HCT116 (cell line): ENCODE data around the gene NUDT14. TPM values are rescaled to one million over a fixed set of nuclear protein-coding genes. Genes with fewer than 3 reads are reported as not detected.

Experiments
- ATAC-seq: fragments of 200-7000 bp; cut with Tn5 transposase; 2 replicates; pipeline ENCODE4 v1.9.1; 2020; ENCODE audit warnings: mild to moderate bottlenecking, moderate library complexity
- BruUV-seq: library from RNA; stranded (reverse); fragments of 400-500 nt; replicated peaks from 2 replicates; lab custom pipeline; 2021; lab: Mats Ljungman, UMichigan
- CTCF ChIA-PET: fragments of 300-600 bp; sonication (Branson Sonifier 250); formaldehyde crosslinking; loops from one replicate; lab custom pipeline; 2021; ENCODE audit warnings: antibody characterized with exemption; lab: Charles Lee
- POLR2A ChIA-PET: fragments of 300-600, 350-600 bp; sonication (Branson Sonifier 250); formaldehyde crosslinking; loops from one replicate; lab custom pipeline; 2021; ENCODE audit warnings: antibody characterized with exemption; lab: Charles Lee
- RAD21 ChIA-PET, 2 experiments: fragments of 300-600 bp; sonication (Branson Sonifier 250); formaldehyde crosslinking; loops; one replicate each; lab custom pipeline; 2023; ENCODE audit warnings: low total read pairs in 2 of 2; ENCODE audit not compliant: uncharacterized antibody in 2 of 2, unreplicated experiment in 2 of 2, low non-redundant PET in 1 of 2; lab: Charles Lee
- DNase-seq: peaks from one replicate; pipeline ENCODE4 v3.0.0-alpha.2; 2010; ENCODE audit warnings: low read depth, low spot score
- H2AFZ ChIP-seq: fragments of 200-600 bp; shearing (Covaris generic), sonication (generic); 2 replicates; pipeline ENCODE4 v1.6.1; 2017; ENCODE audit warnings: low read depth, mixed run types, mixed read lengths, antibody characterized with exemption, low read length; ENCODE audit not compliant: poor library complexity, severe bottlenecking
- H3K27ac ChIP-seq: 2 replicates; pipeline ENCODE4 v1.5.1; 2012; ENCODE audit warnings: low read depth, low read length
- H3K27me3 ChIP-seq: fragments of 200-600 bp; sonication (generic); 2 replicates; pipeline ENCODE4 v1.6.1; 2016; ENCODE audit warnings: mixed run types, low read length, mixed read lengths; ENCODE audit not compliant: insufficient read depth
- H3K36me3 ChIP-seq, 2 experiments: fragments of 200-500 bp in 1 of 2; fragments of 200-600 bp in 1 of 2; sonication (Bioruptor generic) in 1 of 2; sonication (generic) in 1 of 2; 2 replicates each; pipeline versions ENCODE4 v1.5.1 to v1.6.1; 2014 to 2016; ENCODE audit warnings: low read length in 2 of 2, inconsistent platforms in 1 of 2, mixed read lengths in 1 of 2, mixed run types in 1 of 2; ENCODE audit not compliant: insufficient read depth in 2 of 2, control insufficient read depth in 1 of 2
- H3K4me1 ChIP-seq, 2 experiments: fragments of 200-600 bp in 1 of 2; sonication (generic) in 1 of 2; 2 replicates each; pipeline versions ENCODE4 v1.5.1 to v1.6.1; 2012 to 2017; ENCODE audit warnings: low read length in 2 of 2, inconsistent platforms in 1 of 2, mild to moderate bottlenecking in 1 of 2, mixed read lengths in 1 of 2, mixed run types in 1 of 2, moderate library complexity in 1 of 2; ENCODE audit not compliant: insufficient read depth in 2 of 2, control insufficient read depth in 1 of 2
- H3K4me2 ChIP-seq: fragments of 200-600 bp; sonication (generic); 2 replicates; pipeline ENCODE4 v1.6.1; 2017; ENCODE audit warnings: mixed run types, low read length, mixed read lengths
- H3K4me3 ChIP-seq, 2 experiments: fragments of 200-600 bp in 1 of 2; sonication (generic) in 1 of 2; replicated peaks in 1 of 2; 2 replicates each; pipeline ENCODE4 v1.5.1; 2011 to 2016; ENCODE audit warnings: low read length in 2 of 2, control low read depth in 1 of 2, low read depth in 1 of 2, mild to moderate bottlenecking in 1 of 2, mixed read lengths in 1 of 2, mixed run types in 1 of 2
- H3K79me2 ChIP-seq: fragments of 200-600 bp; sonication (generic); 2 replicates; pipeline ENCODE4 v1.6.1; 2017; ENCODE audit warnings: mild to moderate bottlenecking, mixed run types, low read length, moderate library complexity, mixed read lengths; ENCODE audit not compliant: insufficient read depth
- H3K9ac ChIP-seq: fragments of 200-600 bp; sonication (generic); 2 replicates; pipeline ENCODE4 v1.6.1; 2016; ENCODE audit warnings: low read length, mixed read lengths
- H3K9me2 ChIP-seq: fragments of 200-600 bp; sonication (generic), shearing (Covaris generic); 2 replicates; pipeline ENCODE4 v1.6.1; 2017; ENCODE audit warnings: mixed run types, mild to moderate bottlenecking, moderate library complexity; ENCODE audit not compliant: insufficient read depth
- H3K9me3 ChIP-seq, 2 experiments: fragments of 200-500 bp in 1 of 2; fragments of 200-600 bp in 1 of 2; sonication (Bioruptor generic) in 1 of 2; sonication (generic) in 1 of 2; 2 replicates each; pipeline ENCODE4 v1.6.1; 2014 to 2017; ENCODE audit warnings: low read length in 2 of 2, mixed read lengths in 2 of 2, inconsistent platforms in 1 of 2, low read depth in 1 of 2, mild to moderate bottlenecking in 1 of 2, mixed run types in 1 of 2, moderate library complexity in 1 of 2; ENCODE audit not compliant: control insufficient read depth in 1 of 2, insufficient read depth in 1 of 2
- H4K20me1 ChIP-seq: fragments of 200-600 bp; sonication (generic), shearing (Covaris generic); 2 replicates; pipeline ENCODE4 v1.6.1; 2017; ENCODE audit warnings: mixed run types, mild to moderate bottlenecking, moderate library complexity; ENCODE audit not compliant: insufficient read depth
- ATF3 ChIP-seq: IDR thresholded peaks from 2 replicates; pipeline ENCODE4 v1.6.1; 2012
- CBX3 ChIP-seq: IDR thresholded peaks from 2 replicates; pipeline ENCODE4 v1.6.1; 2012; ENCODE audit warnings: low read depth
- CEBPB ChIP-seq: IDR thresholded peaks from 2 replicates; pipeline ENCODE4 v1.6.1; 2012; ENCODE audit warnings: low read depth
- EGR1 ChIP-seq: IDR thresholded peaks from 2 replicates; pipeline ENCODE4 v1.6.1; 2012; ENCODE audit warnings: low read depth
- ELF1 ChIP-seq: IDR thresholded peaks from 2 replicates; pipeline ENCODE4 v1.6.1; 2012; ENCODE audit warnings: low read depth, borderline replicate concordance
- EZH2 ChIP-seq: fragments of 200-600 bp; sonication (generic); IDR thresholded peaks from 2 replicates; pipeline ENCODE4 v1.6.1; 2017; ENCODE audit warnings: antibody characterized with exemption, mixed run types
- FOSL1 ChIP-seq: IDR thresholded peaks from 2 replicates; pipeline ENCODE4 v1.6.1; 2012; ENCODE audit warnings: low read depth
- JUND ChIP-seq: IDR thresholded peaks from 2 replicates; pipeline ENCODE4 v1.6.1; 2012
- MAX ChIP-seq: IDR thresholded peaks from 2 replicates; pipeline ENCODE4 v1.6.1; 2012
- POLR2A ChIP-seq: IDR thresholded peaks from 2 replicates; pipeline ENCODE4 v1.7.0; 2011; ENCODE audit warnings: borderline replicate concordance; ENCODE audit not compliant: insufficient read depth, insufficient read length; ENCODE audit errors: extremely low read depth
- POLR2AphosphoS5 ChIP-seq: IDR thresholded peaks from 2 replicates; pipeline ENCODE4 v1.6.1; 2011; ENCODE audit warnings: mild to moderate bottlenecking, low read depth, low read length, moderate library complexity
- RAD21 ChIP-seq: IDR thresholded peaks from 2 replicates; pipeline ENCODE4 v1.6.1; 2012; ENCODE audit warnings: low read depth, mild to moderate bottlenecking
- REST ChIP-seq: IDR thresholded peaks from 2 replicates; pipeline ENCODE4 v1.6.1; 2012; ENCODE audit warnings: low read depth
- SRF ChIP-seq: IDR thresholded peaks from 2 replicates; pipeline ENCODE4 v1.6.1; 2012; ENCODE audit warnings: low read depth
- TCF7L2 ChIP-seq: IDR thresholded peaks from 2 replicates; pipeline ENCODE4 v1.7.0; 2011; ENCODE audit warnings: borderline replicate concordance, inconsistent platforms; ENCODE audit not compliant: insufficient read depth, insufficient read length; ENCODE audit errors: extremely low read depth
- YY1 ChIP-seq: IDR thresholded peaks from 2 replicates; pipeline ENCODE4 v1.6.1; 2011; ENCODE audit warnings: low read length, low read depth, moderate library complexity, mild to moderate bottlenecking; ENCODE audit not compliant: insufficient replicate concordance; ENCODE audit errors: extremely low read depth
- ZFX ChIP-seq: fragments of 450-650 bp; IDR thresholded peaks from 2 replicates; pipeline ENCODE4 v1.6.1; 2017
- ZNF274 ChIP-seq: fragments of 200-500 bp; sonication (Bioruptor generic); IDR thresholded peaks from 2 replicates; pipeline ENCODE4 v1.6.1; 2014; ENCODE audit warnings: mild to moderate bottlenecking, low read depth, low read length, inconsistent platforms
- intact Hi-C: fragments of 100-400 bp; cut with micrococcal nuclease; formaldehyde crosslinking; loops from 2 replicates; pipeline ENCODE4 v1.10.0; 2022
- total RNA-seq: library from RNA; stranded (reverse); gene quantifications from one replicate; pipeline ENCODE4 v1.2.1, GENCODE V29; 2021; ENCODE audit not compliant: unreplicated experiment

NUDT14 gene
- total RNA-seq, 1 experiment from 2014 or later: 56.1 TPM

DNA sequence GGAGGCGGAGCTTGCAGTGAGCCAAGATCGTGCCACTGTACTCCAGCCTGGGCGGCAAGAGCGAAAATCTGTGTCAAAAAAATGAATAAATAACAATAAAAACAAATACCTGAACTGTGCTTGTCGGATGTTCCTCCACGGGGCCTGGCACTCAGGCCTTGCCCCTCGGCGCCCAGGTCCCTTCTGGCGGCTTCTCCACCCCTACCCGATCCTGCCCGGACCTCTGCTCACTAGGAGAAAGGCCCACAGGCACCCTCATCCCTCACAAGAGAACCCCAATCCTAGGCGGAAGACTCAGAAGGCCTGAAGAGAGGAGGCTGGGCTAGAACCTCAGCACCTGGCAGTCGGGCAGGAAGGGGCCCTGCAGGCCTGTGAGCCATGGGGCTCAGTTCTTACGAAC is 46.2 kb upstream of the NUDT14 start:
- Histone ChIP-seq H3K4me2 (no peak overlapping the region), H4K20me1 (no peaks in the 10 kb centered on the region), H3K4me3 (no peak overlapping the region), H3K4me1 (no peaks in the 10 kb centered on the region), H3K27ac (no peak overlapping the region), H3K36me3 (peaks cover 3 to 5% of the 10 kb centered on the region in 2 experiments; a peak in 1 of 4 replicates), H3K79me2 (peaks cover 3% of the 10 kb centered on the region), H3K27me3 (no peaks in the 10 kb centered on the region), H3K9ac (no peak overlapping the region), H3K9me2 (no peaks in the 10 kb centered on the region), H3K9me3 (no peaks in the 10 kb centered on the region), H2AFZ (no peak overlapping the region)
- ATAC-seq (no peak), DNase-seq (no peak)
- RAD21 ChIA-PET: no interaction called here
- POLR2A ChIA-PET: no interaction called here
- intact Hi-C loops: no loop called here
- TF ChIP-seq YY1 (no peak), SRF (no peak), ZFX (no peak), CEBPB (no peak), MAX (no peak), CBX3 (no peak), EGR1 (no peak), EZH2 (no peak), TCF7L2 (no peak), POLR2A (no peak), ZNF274 (no peak), RAD21 (no peak), JUND (no peak), REST (no peak), FOSL1 (no peak), ATF3 (no peak), ELF1 (no peak), POLR2AphosphoS5 (no peak)
- CTCF ChIA-PET: no interaction called here
- no TSS peak for BruUV-seq
